NK-92 treated with Interleukin-12 subunit alpha and Interleukin-12 subunit beta, amount 100 ng/mL, for 24 hours (cell line): Measurements from ENCODE around the gene LMAN1L.

Source experiments
- DNase-seq: peaks from one replicate; lab custom pipeline; 2025; lab: John Stamatoyannopoulos, UW

LMAN1L gene

DNA sequence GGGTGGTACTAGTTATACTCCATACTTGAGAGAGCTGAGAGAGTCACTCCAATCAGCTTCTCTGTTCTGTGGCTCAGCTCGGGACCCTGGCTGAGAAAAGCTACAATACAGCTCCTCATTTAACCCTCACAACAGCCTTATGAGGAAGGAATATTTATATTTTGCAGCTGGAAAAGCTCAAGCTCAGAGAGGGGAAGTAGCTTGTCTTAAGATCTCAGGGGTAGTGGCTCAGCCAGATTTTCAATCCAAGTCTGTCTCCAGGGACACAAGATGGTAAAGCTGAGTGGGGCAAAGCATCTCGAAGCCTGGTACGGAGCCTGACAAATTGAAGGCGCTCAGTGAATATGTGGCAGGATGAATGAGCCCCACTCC is 45.7 kb downstream of the LMAN1L start:
- no peak for DNase-seq

- no peak for DNase-seq
Observed at GRCh38 chr15:74863239-74864056, 50.8 kb downstream of the LMAN1L start.

GRCh38 chr15:74864296-74864695 is 51.7 kb downstream of the LMAN1L start:
- DNase-seq: no peak

- DNase-seq: no peak
Observed at GRCh38 chr15:74865316-74865715, 52.7 kb downstream of the LMAN1L start.

GRCh38 chr15:74866090-74866489 is 53.5 kb downstream of the LMAN1L start:
- no peak for DNase-seq

DNA sequence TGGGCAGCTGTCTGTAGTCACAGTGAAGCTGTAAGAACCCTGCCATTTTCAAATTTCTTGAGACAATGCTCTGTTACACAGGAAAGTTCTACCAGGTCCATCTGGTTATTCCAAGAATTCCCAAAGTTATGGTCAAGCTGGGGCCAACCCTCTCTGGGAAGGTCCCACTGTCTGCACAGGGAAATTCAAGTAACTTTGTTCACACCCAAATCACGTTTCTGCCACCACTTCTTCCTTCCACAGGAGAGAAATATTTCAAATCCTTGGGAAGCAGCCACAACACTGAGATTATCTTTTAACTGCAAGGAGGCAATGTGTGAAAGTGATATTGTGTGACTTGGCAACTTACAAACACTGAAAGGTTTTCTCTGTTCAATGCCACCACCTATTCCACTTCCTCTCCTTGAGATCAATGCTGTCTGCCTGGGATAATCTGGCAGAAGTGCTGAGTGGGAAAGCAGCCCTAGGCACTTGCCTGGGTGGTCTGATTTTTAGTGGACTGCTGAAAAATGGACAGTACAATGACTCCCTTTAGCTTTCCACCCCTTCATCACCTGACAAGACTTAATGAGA is 54.9 kb downstream of the LMAN1L start:
- DNase-seq: no peak

GRCh38 chr15:74868059-74868458 is 55.4 kb downstream of the LMAN1L start:
- DNase-seq: no peak

DNA sequence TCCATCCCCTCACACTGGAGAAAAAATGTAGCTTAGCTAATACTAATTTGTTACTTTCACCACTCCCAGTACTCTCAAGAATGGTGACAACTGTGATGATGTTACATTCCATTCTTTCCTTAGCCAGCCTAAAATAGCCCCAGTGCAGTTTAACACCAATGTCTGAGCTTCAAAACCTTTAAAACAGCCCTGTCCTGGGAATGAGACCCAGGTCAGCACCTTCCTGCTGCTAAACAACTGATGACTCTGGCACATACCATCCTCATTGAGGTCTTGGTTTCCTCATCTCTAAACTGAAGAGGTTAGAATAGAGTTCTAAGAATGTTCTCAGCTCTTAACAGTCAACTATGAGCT is 56.7 kb downstream of the LMAN1L start:
- no peak for DNase-seq

DNA sequence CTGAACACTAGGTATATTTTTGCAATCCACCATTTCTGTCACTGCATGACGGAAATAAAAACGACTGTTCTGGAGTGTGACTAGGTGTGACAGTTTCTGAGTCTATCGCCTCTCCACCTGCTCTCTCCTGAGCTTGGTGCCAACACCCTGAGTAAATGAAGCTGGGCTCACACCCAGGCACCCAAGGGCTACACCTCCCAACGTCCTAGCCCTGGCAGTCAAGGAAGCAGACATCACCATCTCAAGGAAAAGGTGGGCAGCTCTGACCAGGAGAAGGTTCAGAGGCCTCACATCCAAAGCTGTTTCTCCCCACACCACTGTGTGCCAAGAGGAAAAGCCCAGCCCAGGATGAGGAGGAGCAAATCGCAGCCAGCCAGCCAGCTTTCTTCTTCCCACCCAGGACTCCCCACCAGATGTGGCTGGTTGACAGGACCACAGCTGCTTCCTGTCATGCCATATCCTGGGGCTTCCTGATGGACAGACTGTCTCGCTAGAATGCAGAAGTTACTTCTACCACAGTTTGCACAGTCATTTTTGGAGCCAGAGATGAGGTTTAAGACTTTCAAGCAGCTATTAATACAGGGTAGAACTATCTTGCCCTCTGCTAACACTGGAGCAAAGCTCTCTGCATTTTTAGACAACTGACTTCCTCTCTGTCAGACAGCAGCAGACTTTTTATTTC is 57.2 kb downstream of the LMAN1L start:
- no peak for DNase-seq

DNA sequence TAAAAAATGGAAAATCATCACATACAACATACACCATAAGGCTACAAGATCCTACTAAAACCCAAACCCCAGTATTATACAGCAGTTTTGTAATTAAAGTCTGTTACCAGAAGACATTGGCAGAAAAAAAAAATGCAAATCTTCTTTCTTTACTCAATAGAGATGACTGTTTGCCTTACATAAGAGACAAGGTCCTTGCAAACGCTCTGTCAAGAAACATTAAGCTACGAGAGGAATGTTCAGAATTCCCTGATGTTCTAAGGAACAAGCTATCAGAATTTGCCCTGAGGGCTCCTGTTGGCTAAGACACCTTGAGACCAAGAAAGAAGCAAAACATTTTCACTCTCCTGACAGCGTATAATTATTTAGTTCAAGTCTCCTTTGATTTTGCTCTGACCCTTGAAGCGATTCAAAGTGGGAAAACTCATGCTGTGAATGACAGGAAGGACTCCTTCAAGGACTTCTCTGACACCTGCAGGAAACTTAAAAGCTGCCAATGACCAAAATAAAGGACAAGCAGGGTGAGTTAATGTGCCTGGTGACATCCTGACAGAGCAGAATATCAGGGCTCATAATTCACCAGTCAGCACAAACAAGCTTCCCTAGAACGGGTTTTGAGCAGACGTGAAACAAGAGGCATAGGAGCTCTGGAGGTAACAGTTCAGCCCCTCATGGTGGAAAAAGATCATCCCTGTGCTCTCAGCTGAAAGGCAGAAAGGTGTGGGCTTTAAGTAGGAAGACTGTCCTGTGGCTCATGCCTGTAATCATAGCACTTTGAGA is 58.0 kb downstream of the LMAN1L start:
- no peak for DNase-seq

GRCh38 chr15:74872702-74873035 is 60.0 kb downstream of the LMAN1L start:
- DNase-seq: no peak

GRCh38 chr15:74873036-74873755 is 60.6 kb downstream of the LMAN1L start, which contains the start of gene SCAMP2:
SCAMP2 (minus strand) TSS chr15:74873365; CDS start chr15:74873255, 110 bp downstream.
- DNase-seq: peak; percentile 97

- no peak for DNase-seq
Observed at GRCh38 chr15:74873756-74874424, 61.3 kb downstream of the LMAN1L start.
